Measurements from ENCODE around the gene PTPRG. TPM values are rescaled to one million over a fixed set of nuclear protein-coding genes. Genes with fewer than 3 reads are reported as not detected.

PTPRG gene
- total and polyA plus RNA-seq, 2 donors (not counting 1 experiment from before 2014, with no cell fraction given): 67.0 to 97.9 TPM

GRCh38 chr3:62183087-62183486 is 621.7 kb downstream of the PTPRG start:
- H3K4me2 ChIP-seq (ENCODE audit: extremely low read depth, insufficient read depth, low read length): no peak overlapping the region
- H3K4me1 ChIP-seq (ENCODE audit: control insufficient read depth, extremely low read depth, insufficient read depth, low read length): no peaks in the 10 kb centered on the region
- no peak overlapping the region for H3K9ac ChIP-seq (ENCODE audit: insufficient read depth, low read length)
- H3K79me2 ChIP-seq (ENCODE audit: control insufficient read depth, insufficient read depth, low read length): no peaks in the 10 kb centered on the region
- H3K4me3 ChIP-seq (replicated peaks in 1 of 4; ENCODE audit: control extremely low read depth in 1 of 4, insufficient read depth in 1 of 4, low read depth in 3 of 4, low read length in 4 of 4): no peak overlapping the region
- no peak for DNase-seq (ENCODE audit: low read depth in 2 of 2)
- no peaks in the 10 kb centered on the region for H3K9me3 ChIP-seq (ENCODE audit: control insufficient read depth, insufficient read depth, low read depth, low read length)
- H3K27ac ChIP-seq (ENCODE audit: insufficient read depth, low read length): no peak overlapping the region
- no peak for TF ChIP-seq CTCF (conservative IDR thresholded peaks at IDR 0.05 in 1 of 2, IDR thresholded peaks at IDR 0.05 in 1 of 2; ENCODE audit: low read depth in 1 of 2, low read length in 2 of 2)
- no peak for TF ChIP-seq EZH2 (IDR thresholded peaks at IDR 0.05; ENCODE audit: low read length, missing control alignments)
- no peak overlapping the region for H2AFZ ChIP-seq (ENCODE audit: low read length)
- H4K20me1 ChIP-seq (ENCODE audit: control insufficient read depth, extremely low read depth, insufficient read depth, low read length): no peaks in the 10 kb centered on the region
- H3K27me3 ChIP-seq (ENCODE audit: control insufficient read depth, insufficient read depth, low read length): no peaks in the 10 kb centered on the region
- H3K36me3 ChIP-seq (ENCODE audit: control insufficient read depth, insufficient read depth, low read length): no peaks in the 10 kb centered on the region

- Histone ChIP-seq H3K4me1 (ENCODE audit: control insufficient read depth, extremely low read depth, insufficient read depth, low read length) (no peaks in the 10 kb centered on the region), H3K27ac (ENCODE audit: insufficient read depth, low read length) (no peak overlapping the region), H2AFZ (ENCODE audit: low read length) (no peak overlapping the region), H3K27me3 (ENCODE audit: control insufficient read depth, insufficient read depth, low read length) (no peaks in the 10 kb centered on the region), H3K4me2 (ENCODE audit: extremely low read depth, insufficient read depth, low read length) (no peak overlapping the region), H3K4me3 (replicated peaks in 1 of 4; ENCODE audit: control extremely low read depth in 1 of 4, insufficient read depth in 1 of 4, low read depth in 3 of 4, low read length in 4 of 4) (no peak overlapping the region), H4K20me1 (ENCODE audit: control insufficient read depth, extremely low read depth, insufficient read depth, low read length) (no peaks in the 10 kb centered on the region), H3K9ac (ENCODE audit: insufficient read depth, low read length) (no peak overlapping the region), H3K36me3 (ENCODE audit: control insufficient read depth, insufficient read depth, low read length) (no peaks in the 10 kb centered on the region), H3K79me2 (ENCODE audit: control insufficient read depth, insufficient read depth, low read length) (no peaks in the 10 kb centered on the region), H3K9me3 (ENCODE audit: control insufficient read depth, insufficient read depth, low read depth, low read length) (no peaks in the 10 kb centered on the region)
- no peak for TF ChIP-seq EZH2 (IDR thresholded peaks at IDR 0.05; ENCODE audit: low read length, missing control alignments)
- no peak for TF ChIP-seq CTCF (conservative IDR thresholded peaks at IDR 0.05 in 1 of 2, IDR thresholded peaks at IDR 0.05 in 1 of 2; ENCODE audit: low read depth in 1 of 2, low read length in 2 of 2)
- DNase-seq (ENCODE audit: low read depth in 2 of 2): no peak
These were observed 622.6 kb downstream of the PTPRG start for GRCh38 chr3:62183969-62184368.

GRCh38 chr3:62184559-62184958 is 623.2 kb downstream of the PTPRG start:
- Histone ChIP-seq H4K20me1 (ENCODE audit: control insufficient read depth, extremely low read depth, insufficient read depth, low read length) (no peaks in the 10 kb centered on the region), H3K27me3 (ENCODE audit: control insufficient read depth, insufficient read depth, low read length) (no peaks in the 10 kb centered on the region), H3K27ac (ENCODE audit: insufficient read depth, low read length) (no peak overlapping the region), H3K4me2 (ENCODE audit: extremely low read depth, insufficient read depth, low read length) (no peak overlapping the region), H3K4me1 (ENCODE audit: control insufficient read depth, extremely low read depth, insufficient read depth, low read length) (no peaks in the 10 kb centered on the region), H2AFZ (ENCODE audit: low read length) (no peak overlapping the region), H3K79me2 (ENCODE audit: control insufficient read depth, insufficient read depth, low read length) (no peaks in the 10 kb centered on the region), H3K4me3 (replicated peaks in 1 of 4; ENCODE audit: control extremely low read depth in 1 of 4, insufficient read depth in 1 of 4, low read depth in 3 of 4, low read length in 4 of 4) (no peak overlapping the region), H3K9ac (ENCODE audit: insufficient read depth, low read length) (no peak overlapping the region), H3K36me3 (ENCODE audit: control insufficient read depth, insufficient read depth, low read length) (no peaks in the 10 kb centered on the region), H3K9me3 (ENCODE audit: control insufficient read depth, insufficient read depth, low read depth, low read length) (no peaks in the 10 kb centered on the region)
- DNase-seq (ENCODE audit: low read depth in 2 of 2): peak in 1 of 2 donors; percentile 28
- TF ChIP-seq EZH2 (IDR thresholded peaks at IDR 0.05; ENCODE audit: low read length, missing control alignments) (no peak), CTCF (conservative IDR thresholded peaks at IDR 0.05 in 1 of 2, IDR thresholded peaks at IDR 0.05 in 1 of 2; ENCODE audit: low read depth in 1 of 2, low read length in 2 of 2) (no peak)
